Epithelial cell of esophagus (primary cell): ENCODE measurements around the gene GDNF.

Source experiments
- DNase-seq: peaks from one replicate; pipeline ENCODE4 v3.0.0; 2010; ENCODE audit warnings: low read depth
- H3K4me3 ChIP-seq: 2 replicates; pipeline ENCODE4 v1.5.1; 2011; ENCODE audit warnings: mild to moderate bottlenecking, low read length, control low read depth
- TF ChIP-seq, protein P1 (sequence below): IDR thresholded peaks from 2 replicates; pipeline ENCODE4 v1.5.1; 2011; ENCODE audit warnings: low read depth, mild to moderate bottlenecking, low read length, control low read depth, inconsistent platforms; ENCODE audit not compliant: insufficient read depth; ENCODE audit errors: missing control alignments

The GDNF gene

DNA sequence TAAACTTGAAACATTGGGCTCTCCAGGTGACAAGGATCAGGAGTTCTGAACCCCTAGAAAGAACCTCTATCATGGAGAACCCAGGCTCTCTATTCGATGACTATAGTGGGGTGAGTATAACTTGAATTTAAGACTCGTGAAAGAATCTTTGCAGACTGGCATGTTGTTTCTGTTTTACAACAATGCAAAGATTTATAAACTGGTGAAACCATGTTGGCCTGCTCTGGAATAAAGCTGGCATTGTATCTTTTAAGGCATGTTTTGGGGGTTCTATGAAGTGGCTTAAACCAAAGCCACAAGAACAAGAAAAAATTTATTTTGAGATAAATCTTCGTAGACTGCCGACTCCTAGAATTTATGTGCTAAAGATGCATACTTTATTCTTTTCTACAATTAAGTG, 9.8 kb upstream of the GDNF start:
- no peak overlapping the region for H3K4me3 ChIP-seq
- TF ChIP-seq, protein P1, sequence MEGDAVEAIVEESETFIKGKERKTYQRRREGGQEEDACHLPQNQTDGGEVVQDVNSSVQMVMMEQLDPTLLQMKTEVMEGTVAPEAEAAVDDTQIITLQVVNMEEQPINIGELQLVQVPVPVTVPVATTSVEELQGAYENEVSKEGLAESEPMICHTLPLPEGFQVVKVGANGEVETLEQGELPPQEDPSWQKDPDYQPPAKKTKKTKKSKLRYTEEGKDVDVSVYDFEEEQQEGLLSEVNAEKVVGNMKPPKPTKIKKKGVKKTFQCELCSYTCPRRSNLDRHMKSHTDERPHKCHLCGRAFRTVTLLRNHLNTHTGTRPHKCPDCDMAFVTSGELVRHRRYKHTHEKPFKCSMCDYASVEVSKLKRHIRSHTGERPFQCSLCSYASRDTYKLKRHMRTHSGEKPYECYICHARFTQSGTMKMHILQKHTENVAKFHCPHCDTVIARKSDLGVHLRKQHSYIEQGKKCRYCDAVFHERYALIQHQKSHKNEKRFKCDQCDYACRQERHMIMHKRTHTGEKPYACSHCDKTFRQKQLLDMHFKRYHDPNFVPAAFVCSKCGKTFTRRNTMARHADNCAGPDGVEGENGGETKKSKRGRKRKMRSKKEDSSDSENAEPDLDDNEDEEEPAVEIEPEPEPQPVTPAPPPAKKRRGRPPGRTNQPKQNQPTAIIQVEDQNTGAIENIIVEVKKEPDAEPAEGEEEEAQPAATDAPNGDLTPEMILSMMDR: no peak
- DNase-seq: no peak

DNA sequence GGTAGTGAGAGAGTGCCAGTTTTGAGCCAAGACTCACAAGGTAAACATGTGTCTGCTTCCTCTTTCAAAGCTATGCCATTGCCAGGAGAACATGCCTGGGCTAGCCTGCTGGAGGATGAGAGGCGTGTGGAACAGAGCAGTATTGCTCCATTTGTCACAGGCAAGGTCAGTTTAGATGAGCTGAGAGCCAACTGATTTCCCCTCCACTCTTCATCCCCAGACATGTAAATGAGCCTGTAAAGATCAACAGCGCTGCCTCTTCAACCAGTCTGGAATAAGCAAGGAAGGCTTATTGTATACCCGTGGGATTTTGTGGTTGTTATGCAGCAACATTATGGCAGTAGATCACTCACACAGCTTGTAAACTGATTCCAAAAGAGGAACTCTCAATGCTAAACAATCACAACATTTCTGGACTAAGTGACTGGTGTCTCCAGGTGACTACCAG, 8.2 kb upstream of the GDNF start:
- peak; percentile 98 for DNase-seq

DNA sequence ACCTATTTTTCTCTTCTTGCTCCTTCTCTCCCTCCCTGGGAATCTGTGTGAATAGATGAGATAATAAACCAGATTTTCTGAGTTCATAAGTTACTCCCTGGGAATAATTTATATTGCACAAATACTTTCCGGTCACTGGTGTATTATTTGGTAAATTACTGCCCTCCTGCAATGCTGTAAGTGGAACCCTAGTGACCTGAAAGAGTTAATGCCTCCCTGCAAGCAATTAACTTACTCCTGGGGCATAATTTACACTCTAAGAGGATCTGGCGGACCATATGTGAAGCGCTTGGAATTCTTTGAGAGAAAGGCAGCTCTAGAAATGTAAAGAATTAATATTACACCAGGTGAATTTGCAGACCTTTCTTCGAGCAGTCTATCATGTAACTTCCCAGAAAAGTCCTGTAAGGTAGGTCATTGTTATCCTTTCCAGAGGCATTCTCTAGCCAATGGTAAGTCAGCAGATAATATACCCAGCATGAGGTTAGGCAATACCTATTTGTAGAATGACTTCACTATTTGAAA, 7.0 kb upstream of the GDNF start:
- H3K4me3 ChIP-seq: no peak overlapping the region
- TF ChIP-seq, protein P1: no peak
- no peak for DNase-seq

More for the DNA sequence above, 8.2 kb upstream of the GDNF start:
- TF ChIP-seq, protein P1: no peak
- H3K4me3 ChIP-seq: no peak overlapping the region

DNA sequence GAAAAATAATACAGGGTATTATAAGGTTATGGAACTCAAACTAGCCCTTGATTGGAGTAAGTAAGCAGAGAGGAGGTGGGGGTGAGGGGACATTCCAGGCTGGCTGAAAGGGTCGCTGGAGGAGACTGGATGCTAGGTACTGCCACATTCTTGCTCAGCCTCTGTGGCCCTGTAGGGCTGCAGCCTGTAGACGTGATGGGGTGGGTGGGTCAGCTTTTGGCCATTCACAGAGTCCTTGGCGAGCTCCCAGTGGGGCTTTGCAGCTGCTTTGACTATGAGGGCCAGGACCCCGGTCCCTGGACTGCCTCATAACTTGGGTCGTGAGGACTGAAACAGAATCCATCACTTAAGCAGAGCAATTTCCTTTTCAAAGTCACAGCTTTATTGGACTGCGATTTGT, 4.2 kb upstream of the GDNF start:
- no peak overlapping the region for H3K4me3 ChIP-seq
- DNase-seq: no peak
- TF ChIP-seq, protein P1: no peak

DNA sequence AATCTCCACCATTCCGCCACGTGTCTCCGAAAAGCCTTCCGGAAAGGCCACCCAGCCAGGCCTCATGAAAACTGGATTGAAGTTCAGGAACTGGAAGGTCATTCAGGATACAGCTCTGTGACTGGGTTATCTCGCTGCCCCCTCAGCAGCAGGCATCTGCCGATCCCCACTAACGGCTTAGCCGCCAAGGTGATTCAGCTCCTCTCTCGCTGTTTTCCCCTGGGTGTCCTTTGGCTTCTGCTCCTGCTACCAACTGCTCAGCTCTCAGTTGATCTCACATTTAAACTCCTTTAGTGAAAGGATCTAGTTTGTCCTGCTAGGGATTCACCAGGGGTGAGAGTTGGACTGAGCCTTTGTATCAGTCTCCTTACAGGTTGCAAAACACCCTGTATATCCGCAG, 2.2 kb upstream of the GDNF start:
- TF ChIP-seq, protein P1: no peak
- no peak overlapping the region for H3K4me3 ChIP-seq
- no peak for DNase-seq

DNA sequence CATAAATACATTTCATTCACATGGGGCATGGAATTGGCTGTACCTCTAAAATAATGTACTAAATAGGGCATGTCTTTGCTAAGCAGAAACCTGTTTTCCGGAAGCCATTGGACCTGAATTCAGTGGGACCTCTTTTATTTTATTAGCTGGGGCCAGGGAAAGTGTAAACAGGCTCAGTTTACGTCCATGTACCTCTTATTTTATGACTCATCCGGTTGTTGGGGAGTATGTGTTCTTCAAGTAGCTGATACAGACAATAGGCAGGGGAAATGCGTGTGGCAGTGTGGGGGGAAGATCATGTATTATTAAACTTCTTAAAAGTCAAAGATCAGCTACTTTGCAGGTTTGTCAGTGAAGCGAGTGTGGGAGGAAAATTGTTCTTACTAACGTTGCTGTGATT, 1.4 kb upstream of the GDNF start:
- TF ChIP-seq, protein P1: no peak
- peak; percentile 33 for DNase-seq
- H3K4me3 ChIP-seq: no peak overlapping the region
